CD4-positive, alpha-beta T cell (primary cell): Measurements from ENCODE around the gene HLA-DRB5. TPM values are rescaled to one million over a fixed set of nuclear protein-coding genes. Genes with fewer than 3 reads are reported as not detected.

Source experiments
- ATAC-seq: fragments of 200-7000 bp; cut with Tn5 transposase; one replicate; pipeline ENCODE4 v1.10.0; 2022; ENCODE audit warnings: mild to moderate bottlenecking; ENCODE audit not compliant: poor library complexity
- CTCF ChIA-PET: fragments of 350-600 bp; sonication (Branson Sonifier 250); formaldehyde crosslinking; loops from one replicate; lab custom pipeline; 2021; ENCODE audit warnings: antibody characterized with exemption, inconsistent platforms; lab: Charles Lee
- POLR2A ChIA-PET: fragments of 350-600 bp; sonication (Branson Sonifier 250); formaldehyde crosslinking; loops from one replicate; lab custom pipeline; 2021; ENCODE audit warnings: antibody characterized with exemption, inconsistent platforms; lab: Charles Lee
- DNase-seq, 14 experiments: peaks; one replicate each; pipeline ENCODE4 v3.0.0-alpha.2; 2013 to 2020; ENCODE audit warnings: mixed read lengths in 2 of 14
- H3K27ac ChIP-seq, 2 donors: one replicate each; pipeline versions ENCODE4 v1.5.1 to v1.7.0; 2013; ENCODE audit warnings: low read length in 2 of 2, low read depth in 1 of 2, mild to moderate bottlenecking in 1 of 2
- H3K27me3 ChIP-seq, 2 experiments: 1 replicate in 1 of 2; 2 replicates in 1 of 2; pipeline versions ENCODE4 v1.6.1 to v1.7.0; 2013; ENCODE audit warnings: low read length in 2 of 2, control low read depth in 1 of 2, mild to moderate bottlenecking in 1 of 2, moderate library complexity in 1 of 2; ENCODE audit not compliant: insufficient read depth in 2 of 2, control insufficient read depth in 1 of 2
- H3K36me3 ChIP-seq: one replicate; pipeline ENCODE4 v1.6.1; 2013; ENCODE audit warnings: low read length, control low read depth; ENCODE audit not compliant: insufficient read depth
- H3K4me1 ChIP-seq: one replicate; pipeline ENCODE4 v1.6.1; 2013; ENCODE audit warnings: low read length, control low read depth; ENCODE audit not compliant: insufficient read depth
- H3K4me3 ChIP-seq: one replicate; pipeline ENCODE4 v1.5.1; 2013; ENCODE audit warnings: mild to moderate bottlenecking, low read length, moderate library complexity
- H3K9me3 ChIP-seq, 2 experiments: 1 replicate in 1 of 2; 2 replicates in 1 of 2; pipeline versions ENCODE4 v1.6.1 to v1.7.0; 2013; ENCODE audit warnings: low read length in 2 of 2, mild to moderate bottlenecking in 2 of 2, control low read depth in 1 of 2, moderate library complexity in 1 of 2; ENCODE audit not compliant: control insufficient read depth in 1 of 2, insufficient read depth in 1 of 2
- H3K27ac Mint-ChIP-seq: one replicate; pipeline ENCODE4 v1.8.0; 2020; ENCODE audit warnings: mixed read lengths
- H3K27me3 Mint-ChIP-seq: one replicate; pipeline ENCODE4 v1.8.0; 2021; ENCODE audit warnings: mixed read lengths
- H3K36me3 Mint-ChIP-seq: one replicate; pipeline ENCODE4 v1.8.0; 2021; ENCODE audit warnings: low read depth, mixed read lengths
- H3K4me1 Mint-ChIP-seq: one replicate; pipeline ENCODE4 v1.8.0; 2021; ENCODE audit warnings: low read depth, mixed read lengths
- H3K4me3 Mint-ChIP-seq: one replicate; pipeline ENCODE4 v1.8.0; 2020; ENCODE audit warnings: mild to moderate bottlenecking, mixed read lengths
- H3K9me3 Mint-ChIP-seq: one replicate; pipeline ENCODE4 v1.8.0; 2020; ENCODE audit warnings: mixed read lengths
- CTCF ChIP-seq: fragments of 200-600 bp; IDR thresholded peaks from one replicate; pipeline ENCODE4 v1.8.0; 2022; ENCODE audit warnings: antibody characterized with exemption, mild to moderate bottlenecking
- intact Hi-C, 2 experiments: fragments of 100-400 bp; cut with DNase I in 1 of 2; cut with micrococcal nuclease in 1 of 2; formaldehyde crosslinking; loops; one replicate each; pipeline versions ENCODE4 v1.15.1 to v1.9.0; 2023 to 2025; cut with DNase I, micrococcal nuclease
- total RNA-seq, 174 experiments: library from RNA in 2 of 174; stranded (reverse) in 2 of 174; gene quantifications; one replicate each; pipeline ENCODE4 v1.2.3 and lab custom pipeline; 2021 to 2026

The HLA-DRB5 gene
- total RNA-seq, 2 experiments from 2014 or later = 12.5 to 12.6 TPM

- ATAC-seq (no peak), DNase-seq (no peak)
- peaks cover 7% of the 10 kb centered on the region for H3K27me3 Mint-ChIP-seq
- H3K36me3 ChIP-seq = no peaks in the 10 kb centered on the region
- H3K27me3 ChIP-seq = no peaks in the 10 kb centered on the region
- H3K9me3 ChIP-seq = no peaks in the 10 kb centered on the region
- H3K27ac Mint-ChIP-seq = no peak overlapping the region
- no peak overlapping the region for H3K4me3 Mint-ChIP-seq
- H3K4me1 ChIP-seq = no peaks in the 10 kb centered on the region
- ChIA-PET POLR2A (no interaction called here), CTCF (no interaction called here)
- no peaks in the 10 kb centered on the region for H3K9me3 Mint-ChIP-seq
- H3K36me3 Mint-ChIP-seq = no peaks in the 10 kb centered on the region
- intact Hi-C loops = no loop called here
- H3K4me3 ChIP-seq = no peak overlapping the region
- no peak overlapping the region for H3K27ac ChIP-seq
- H3K4me1 Mint-ChIP-seq = no peaks in the 10 kb centered on the region
- no peak for TF ChIP-seq CTCF
Observed at GRCh38 chr6:32517654-32518445, 12.2 kb downstream of the HLA-DRB5 start.

GRCh38 chr6:32501016-32501415 lies 29.1 kb downstream of the HLA-DRB5 start:
- no peaks in the 10 kb centered on the region for H3K4me1 ChIP-seq
- Mint-ChIP-seq H3K27me3 (peaks cover 7% of the 10 kb centered on the region), H3K36me3 (no peaks in the 10 kb centered on the region), H3K4me3 (no peak overlapping the region), H3K4me1 (no peaks in the 10 kb centered on the region), H3K27ac (no peak overlapping the region), H3K9me3 (no peaks in the 10 kb centered on the region)
- no peak for TF ChIP-seq CTCF
- no peaks in the 10 kb centered on the region for H3K9me3 ChIP-seq
- no peak for ATAC-seq
- ChIA-PET CTCF (no interaction called here), POLR2A (no interaction called here)
- H3K27ac ChIP-seq = no peak overlapping the region
- DNase-seq = no peak
- H3K4me3 ChIP-seq = no peak overlapping the region
- no peaks in the 10 kb centered on the region for H3K36me3 ChIP-seq
- no peaks in the 10 kb centered on the region for H3K27me3 ChIP-seq
- intact Hi-C loops = loop anchor here in 1 of 2 experiments (1.0 kb wide), 1 partner anchor 9 kb away; no protein-coding TSS in a partner anchor

- TF ChIP-seq CTCF = no peak
- H3K4me1 ChIP-seq = no peaks in the 10 kb centered on the region
- no peaks in the 10 kb centered on the region for H3K4me1 Mint-ChIP-seq
- intact Hi-C loops = loop anchor here in 1 of 2 experiments (1.0 kb wide), 1 partner anchor 9 kb away; no protein-coding TSS in a partner anchor
- H3K9me3 ChIP-seq = no peaks in the 10 kb centered on the region
- H3K4me3 ChIP-seq = no peak overlapping the region
- CTCF ChIA-PET = no interaction called here
- no peak overlapping the region for H3K27ac Mint-ChIP-seq
- peaks cover 26% of the 10 kb centered on the region for H3K27me3 Mint-ChIP-seq
- ATAC-seq = no peak
- POLR2A ChIA-PET = no interaction called here
- no peak for DNase-seq
- no peak overlapping the region for H3K27ac ChIP-seq
- H3K36me3 ChIP-seq = no peaks in the 10 kb centered on the region
- no peaks in the 10 kb centered on the region for H3K9me3 Mint-ChIP-seq
- H3K4me3 Mint-ChIP-seq = no peak overlapping the region
- H3K27me3 ChIP-seq = no peaks in the 10 kb centered on the region
- H3K36me3 Mint-ChIP-seq = no peaks in the 10 kb centered on the region
Observed at GRCh38 chr6:32492351-32492750, 37.7 kb downstream of the HLA-DRB5 start.
